ENCODE measurements around the gene NAV2.
"Not testable (repeated sequence)": the region's sequence is repeated elsewhere in the genome, so short reads cannot be mapped to it uniquely, and the experiment has no call there.

Gene NAV2

GRCh38 chr11:19892876-19893275 lies 180.2 kb downstream of the NAV2 start:
- H3K9ac ChIP-seq (ENCODE audit: low read depth, low read length), result no peak overlapping the region
- H3K36me3 ChIP-seq (ENCODE audit: insufficient read depth, low read length), result no peaks in the 10 kb centered on the region; the same call in none of the 2 replicates
- peaks cover 13% of the 10 kb centered on the region for H3K4me1 ChIP-seq (ENCODE audit: insufficient read depth, low read length)
- H3K9me3 ChIP-seq (ENCODE audit: control insufficient read depth, insufficient read depth, low read length), result no peaks in the 10 kb centered on the region

GRCh38 chr11:19894404-19894803 lies 181.8 kb downstream of the NAV2 start:
- Histone ChIP-seq H3K9ac (ENCODE audit: low read depth, low read length) (no peak overlapping the region), H3K36me3 (ENCODE audit: insufficient read depth, low read length) (no peaks in the 10 kb centered on the region; the same call in none of the 2 replicates), H3K9me3 (ENCODE audit: control insufficient read depth, insufficient read depth, low read length) (no peaks in the 10 kb centered on the region), H3K4me1 (ENCODE audit: insufficient read depth, low read length) (peaks cover 13% of the 10 kb centered on the region)

GRCh38 chr11:19895037-19895436 lies 182.4 kb downstream of the NAV2 start:
- not testable (repeated sequence) for H3K9me3 ChIP-seq (ENCODE audit: control insufficient read depth, insufficient read depth, low read length); H3K9ac ChIP-seq (ENCODE audit: low read depth, low read length); H3K36me3 ChIP-seq (ENCODE audit: insufficient read depth, low read length)
- peaks cover 11% of the 10 kb centered on the region for H3K4me1 ChIP-seq (ENCODE audit: insufficient read depth, low read length)

- H3K9me3 ChIP-seq (ENCODE audit: control insufficient read depth, insufficient read depth, low read length), result no peaks in the 10 kb centered on the region
- peaks cover 4% of the 10 kb centered on the region; the same call in 1 of the 2 replicates for H3K4me1 ChIP-seq (ENCODE audit: insufficient read depth, low read length)
- H3K36me3 ChIP-seq (ENCODE audit: insufficient read depth, low read length), result no peaks in the 10 kb centered on the region; the same call in none of the 2 replicates
- no peak overlapping the region for H3K9ac ChIP-seq (ENCODE audit: low read depth, low read length)
These were observed 183.1 kb downstream of the NAV2 start for GRCh38 chr11:19895776-19896175.

- 0 out of 2 replicates have a peak, but pooled peaks cover 2% of the 10 kb centered on the region for H3K36me3 ChIP-seq (ENCODE audit: insufficient read depth, low read length)
- H3K9me3 ChIP-seq (ENCODE audit: control insufficient read depth, insufficient read depth, low read length), result no peaks in the 10 kb centered on the region
- peaks cover 4% of the 10 kb centered on the region for H3K4me1 ChIP-seq (ENCODE audit: insufficient read depth, low read length)
- H3K9ac ChIP-seq (ENCODE audit: low read depth, low read length), result no peak overlapping the region
These were observed 191.0 kb downstream of the NAV2 start for GRCh38 chr11:19903620-19904069.

GRCh38 chr11:19905280-19905853 lies 192.7 kb downstream of the NAV2 start:
- Histone ChIP-seq H3K9ac (ENCODE audit: low read depth, low read length) (no peak overlapping the region), H3K4me1 (ENCODE audit: insufficient read depth, low read length) (peaks cover 4% of the 10 kb centered on the region), H3K36me3 (ENCODE audit: insufficient read depth, low read length) (0 out of 2 replicates have a peak, but pooled peaks cover 2% of the 10 kb centered on the region), H3K9me3 (ENCODE audit: control insufficient read depth, insufficient read depth, low read length) (no peaks in the 10 kb centered on the region)

GRCh38 chr11:19906126-19906525 lies 193.5 kb downstream of the NAV2 start:
- Histone ChIP-seq H3K9me3 (ENCODE audit: control insufficient read depth, insufficient read depth, low read length) (no peaks in the 10 kb centered on the region), H3K36me3 (ENCODE audit: insufficient read depth, low read length) (0 out of 2 replicates have a peak, but pooled peaks cover 2% of the 10 kb centered on the region), H3K4me1 (ENCODE audit: insufficient read depth, low read length) (peaks cover 4% of the 10 kb centered on the region), H3K9ac (ENCODE audit: low read depth, low read length) (no peak overlapping the region)

- Histone ChIP-seq H3K9me3 (ENCODE audit: control insufficient read depth, insufficient read depth, low read length) (no peaks in the 10 kb centered on the region), H3K9ac (ENCODE audit: low read depth, low read length) (no peak overlapping the region), H3K4me1 (ENCODE audit: insufficient read depth, low read length) (peaks cover 4% of the 10 kb centered on the region)
These were observed 194.5 kb downstream of the NAV2 start for GRCh38 chr11:19907008-19907579.

GRCh38 chr11:19907839-19908238 lies 195.2 kb downstream of the NAV2 start:
- Histone ChIP-seq H3K9ac (ENCODE audit: low read depth, low read length) (no peak overlapping the region), H3K4me1 (ENCODE audit: insufficient read depth, low read length) (peaks cover 12% of the 10 kb centered on the region)

More at GRCh38 chr11:19907008-19907579, 194.5 kb downstream of the NAV2 start:
- H3K36me3 ChIP-seq (ENCODE audit: insufficient read depth, low read length), result 0 out of 2 replicates have a peak, but pooled peaks cover 2% of the 10 kb centered on the region

GRCh38 chr11:19910931-19911330 lies 198.3 kb downstream of the NAV2 start:
- Histone ChIP-seq H3K9me3 (ENCODE audit: control insufficient read depth, insufficient read depth, low read length) (no peaks in the 10 kb centered on the region), H3K36me3 (ENCODE audit: insufficient read depth, low read length) (0 out of 2 replicates have a peak, but pooled peaks cover 2% of the 10 kb centered on the region), H3K9ac (ENCODE audit: low read depth, low read length) (no peak overlapping the region), H3K4me1 (ENCODE audit: insufficient read depth, low read length) (peaks cover 22% of the 10 kb centered on the region)

More at GRCh38 chr11:19907839-19908238, 195.2 kb downstream of the NAV2 start:
- Histone ChIP-seq H3K36me3 (ENCODE audit: insufficient read depth, low read length) (0 out of 2 replicates have a peak, but pooled peaks cover 2% of the 10 kb centered on the region), H3K9me3 (ENCODE audit: control insufficient read depth, insufficient read depth, low read length) (no peaks in the 10 kb centered on the region)

GRCh38 chr11:19912115-19912957 lies 199.7 kb downstream of the NAV2 start:
- 0 out of 2 replicates have a peak, but pooled peaks cover 2% of the 10 kb centered on the region for H3K36me3 ChIP-seq (ENCODE audit: insufficient read depth, low read length)
- H3K9ac ChIP-seq (ENCODE audit: low read depth, low read length), result no peak overlapping the region
- no peaks in the 10 kb centered on the region for H3K9me3 ChIP-seq (ENCODE audit: control insufficient read depth, insufficient read depth, low read length)
- peaks cover 22% of the 10 kb centered on the region for H3K4me1 ChIP-seq (ENCODE audit: insufficient read depth, low read length)

GRCh38 chr11:19912958-19913892 lies 200.6 kb downstream of the NAV2 start:
- H3K36me3 ChIP-seq (ENCODE audit: insufficient read depth, low read length), result 0 out of 2 replicates have a peak, but pooled peaks cover 2% of the 10 kb centered on the region
- no peaks in the 10 kb centered on the region for H3K9me3 ChIP-seq (ENCODE audit: control insufficient read depth, insufficient read depth, low read length)
- H3K9ac ChIP-seq (ENCODE audit: low read depth, low read length), result no peak overlapping the region
- peaks cover 22% of the 10 kb centered on the region for H3K4me1 ChIP-seq (ENCODE audit: insufficient read depth, low read length)

- H3K9ac ChIP-seq (ENCODE audit: low read depth, low read length), result no peak overlapping the region
- no peaks in the 10 kb centered on the region for H3K9me3 ChIP-seq (ENCODE audit: control insufficient read depth, insufficient read depth, low read length)
- H3K36me3 ChIP-seq (ENCODE audit: insufficient read depth, low read length), result 0 out of 2 replicates have a peak, but pooled peaks cover 2% of the 10 kb centered on the region
- H3K4me1 ChIP-seq (ENCODE audit: insufficient read depth, low read length), result peaks cover 22% of the 10 kb centered on the region
These were observed 201.2 kb downstream of the NAV2 start for GRCh38 chr11:19913893-19914249.

All from ES-I3 (cell line).